Hepatocyte (in vitro differentiated cells): ENCODE results near the gene ST6GAL1.

Experiments used
- CTCF ChIP-seq: fragments of 200-600 bp; sonication (generic); IDR thresholded peaks from 2 replicates; pipeline ENCODE4 v1.5.1; 2016; ENCODE audit warnings: antibody characterized with exemption, mild to moderate bottlenecking; ENCODE audit not compliant: poor library complexity
- EZH2phosphoT487 ChIP-seq: fragments of 200-600 bp; sonication (generic); IDR thresholded peaks from one replicate; pipeline ENCODE4 v1.6.1; 2018; ENCODE audit warnings: antibody characterized with exemption, mild to moderate bottlenecking, low read depth, moderate library complexity; ENCODE audit not compliant: unreplicated experiment, severe bottlenecking

GRCh38 chr3:187125319-187126031, 195.1 kb downstream of the ST6GAL1 start:
- TF ChIP-seq EZH2phosphoT487 (no peak), CTCF (no peak)
